H1 (cell line): ENCODE results near the gene ARHGDIG.

Source experiments
- BRCA1 ChIP-seq: IDR thresholded peaks from 2 replicates; pipeline ENCODE4 v1.6.1; 2012; ENCODE audit warnings: low read depth, low read length, improper control_type of control experiment
- POLR2A ChIP-seq, 2 experiments: IDR thresholded peaks; 1 replicate in 1 of 2; 2 replicates in 1 of 2; pipeline ENCODE4 v1.6.1; 2011; ENCODE audit warnings: low read depth in 2 of 2, low read length in 2 of 2, mild to moderate bottlenecking in 2 of 2; ENCODE audit errors: control extremely low read depth in 1 of 2
- TF ChIP-seq, protein P1 (sequence below): IDR thresholded peaks from 2 replicates; pipeline ENCODE4 v1.6.1; 2012; ENCODE audit warnings: inconsistent platforms
- TF ChIP-seq, protein P2 (sequence below), 3 experiments: IDR thresholded peaks; 1 replicate in 2 of 3; 2 replicates in 1 of 3; pipeline versions ENCODE4 v1.5.1 to v1.6.1; 2011; ENCODE audit warnings: low read length in 3 of 3, mild to moderate bottlenecking in 3 of 3, inconsistent platforms in 2 of 3, low read depth in 1 of 3, moderate library complexity in 1 of 3; ENCODE audit not compliant: insufficient read depth in 1 of 3; ENCODE audit errors: control extremely low read depth in 1 of 3

GRCh38 chr16:330741-331140 lies 50.4 kb downstream of the ARHGDIG start:
- no peak for TF ChIP-seq BRCA1
- TF ChIP-seq, protein P1, sequence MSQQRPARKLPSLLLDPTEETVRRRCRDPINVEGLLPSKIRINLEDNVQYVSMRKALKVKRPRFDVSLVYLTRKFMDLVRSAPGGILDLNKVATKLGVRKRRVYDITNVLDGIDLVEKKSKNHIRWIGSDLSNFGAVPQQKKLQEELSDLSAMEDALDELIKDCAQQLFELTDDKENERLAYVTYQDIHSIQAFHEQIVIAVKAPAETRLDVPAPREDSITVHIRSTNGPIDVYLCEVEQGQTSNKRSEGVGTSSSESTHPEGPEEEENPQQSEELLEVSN = no peak
- TF ChIP-seq, protein P2, sequence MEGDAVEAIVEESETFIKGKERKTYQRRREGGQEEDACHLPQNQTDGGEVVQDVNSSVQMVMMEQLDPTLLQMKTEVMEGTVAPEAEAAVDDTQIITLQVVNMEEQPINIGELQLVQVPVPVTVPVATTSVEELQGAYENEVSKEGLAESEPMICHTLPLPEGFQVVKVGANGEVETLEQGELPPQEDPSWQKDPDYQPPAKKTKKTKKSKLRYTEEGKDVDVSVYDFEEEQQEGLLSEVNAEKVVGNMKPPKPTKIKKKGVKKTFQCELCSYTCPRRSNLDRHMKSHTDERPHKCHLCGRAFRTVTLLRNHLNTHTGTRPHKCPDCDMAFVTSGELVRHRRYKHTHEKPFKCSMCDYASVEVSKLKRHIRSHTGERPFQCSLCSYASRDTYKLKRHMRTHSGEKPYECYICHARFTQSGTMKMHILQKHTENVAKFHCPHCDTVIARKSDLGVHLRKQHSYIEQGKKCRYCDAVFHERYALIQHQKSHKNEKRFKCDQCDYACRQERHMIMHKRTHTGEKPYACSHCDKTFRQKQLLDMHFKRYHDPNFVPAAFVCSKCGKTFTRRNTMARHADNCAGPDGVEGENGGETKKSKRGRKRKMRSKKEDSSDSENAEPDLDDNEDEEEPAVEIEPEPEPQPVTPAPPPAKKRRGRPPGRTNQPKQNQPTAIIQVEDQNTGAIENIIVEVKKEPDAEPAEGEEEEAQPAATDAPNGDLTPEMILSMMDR (IDR thresholded peaks at IDR 0.05; ENCODE audit: control extremely low read depth in 1 of 3, insufficient read depth in 1 of 3, low read depth in 1 of 3, low read length in 3 of 3) = no peak
- no peak for TF ChIP-seq POLR2A (IDR thresholded peaks at IDR 0.05; ENCODE audit: control extremely low read depth in 1 of 2, low read depth in 2 of 2, low read length in 2 of 2)
